ENCODE data around the gene CD200R1L.

DNA sequence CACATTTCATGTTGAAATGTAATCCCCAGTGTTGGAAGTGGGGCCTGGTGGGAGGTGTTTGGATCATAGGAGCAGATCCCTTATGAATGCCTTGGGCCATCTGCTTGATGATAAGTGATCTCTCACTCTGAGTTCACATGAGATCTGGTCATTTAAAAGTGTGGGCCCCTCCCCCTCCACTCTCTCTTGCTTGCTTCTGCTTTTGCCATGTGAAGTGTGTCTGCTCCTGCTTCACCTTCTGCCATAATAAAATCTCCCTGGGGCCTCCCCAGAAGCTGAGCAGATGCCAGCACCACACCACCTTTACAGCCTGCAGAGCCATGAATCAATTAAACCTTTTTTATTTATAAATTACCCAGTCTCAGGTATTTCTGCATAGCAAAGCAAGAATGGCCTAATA, 14.2 kb upstream of the CD200R1L start:
- TF ChIP-seq POLR2A (IDR thresholded peaks at IDR 0.05) (no peak), POLR2AphosphoS5 (IDR thresholded peaks at IDR 0.05) (no peak)
- TF ChIP-seq, protein P1, sequence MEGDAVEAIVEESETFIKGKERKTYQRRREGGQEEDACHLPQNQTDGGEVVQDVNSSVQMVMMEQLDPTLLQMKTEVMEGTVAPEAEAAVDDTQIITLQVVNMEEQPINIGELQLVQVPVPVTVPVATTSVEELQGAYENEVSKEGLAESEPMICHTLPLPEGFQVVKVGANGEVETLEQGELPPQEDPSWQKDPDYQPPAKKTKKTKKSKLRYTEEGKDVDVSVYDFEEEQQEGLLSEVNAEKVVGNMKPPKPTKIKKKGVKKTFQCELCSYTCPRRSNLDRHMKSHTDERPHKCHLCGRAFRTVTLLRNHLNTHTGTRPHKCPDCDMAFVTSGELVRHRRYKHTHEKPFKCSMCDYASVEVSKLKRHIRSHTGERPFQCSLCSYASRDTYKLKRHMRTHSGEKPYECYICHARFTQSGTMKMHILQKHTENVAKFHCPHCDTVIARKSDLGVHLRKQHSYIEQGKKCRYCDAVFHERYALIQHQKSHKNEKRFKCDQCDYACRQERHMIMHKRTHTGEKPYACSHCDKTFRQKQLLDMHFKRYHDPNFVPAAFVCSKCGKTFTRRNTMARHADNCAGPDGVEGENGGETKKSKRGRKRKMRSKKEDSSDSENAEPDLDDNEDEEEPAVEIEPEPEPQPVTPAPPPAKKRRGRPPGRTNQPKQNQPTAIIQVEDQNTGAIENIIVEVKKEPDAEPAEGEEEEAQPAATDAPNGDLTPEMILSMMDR (IDR thresholded peaks at IDR 0.05 in 8 of 11, conservative IDR thresholded peaks at IDR 0.05 in 3 of 11), result no peak

All from spleen (tissue), 7 donors.